ENCODE results near the gene SPINT3. TPM values are rescaled to one million over a fixed set of nuclear protein-coding genes. Genes with fewer than 3 reads are reported as not detected.
"Not testable (repeated sequence)": the region's sequence is repeated elsewhere in the genome, so short reads cannot be mapped to it uniquely, and the experiment has no call there.

The SPINT3 gene
- total RNA-seq, 1 donor from 2014 or later: not detected

- POLR2A ChIA-PET: no interaction called here
- intact Hi-C loops (cut with micrococcal nuclease): no loop called here
- no peak for DNase-seq
Observed at GRCh38 chr20:45485388-45485787, 30.0 kb downstream of the SPINT3 start.

GRCh38 chr20:45484676-45485075, 30.7 kb downstream of the SPINT3 start:
- POLR2A ChIA-PET: no interaction called here
- DNase-seq: no peak
- intact Hi-C loops (cut with micrococcal nuclease): no loop called here
- TF ChIP-seq CTCF (IDR thresholded peaks at IDR 0.05): no peak
- H3K9me3 Mint-ChIP-seq: no peaks in the 10 kb centered on the region
- CTCF ChIA-PET: interaction anchor here (0.8 to 1.7 kb wide), 3 partner anchors 111 to 173 kb away, joined by 3 to 10 read pairs (median 3); partner anchors contain the start of gene SYS1
- no peaks in the 10 kb centered on the region for H3K36me3 Mint-ChIP-seq (ENCODE audit: low read depth)
- peaks cover 36% of the 10 kb centered on the region for H3K27me3 Mint-ChIP-seq
- no peak for ATAC-seq (ENCODE audit: low read depth)
- H3K4me1 Mint-ChIP-seq: no peaks in the 10 kb centered on the region
- no peak overlapping the region for H3K27ac Mint-ChIP-seq
- H3K4me3 Mint-ChIP-seq: no peak overlapping the region

More at GRCh38 chr20:45485388-45485787, 30.0 kb downstream of the SPINT3 start:
- H3K27ac Mint-ChIP-seq: no peak overlapping the region
- CTCF ChIA-PET: interaction anchor here (1.2 to 1.7 kb wide), 3 partner anchors 112 to 191 kb away, joined by 3 to 10 read pairs (median 3); no protein-coding TSS in a partner anchor
- no peaks in the 10 kb centered on the region for H3K36me3 Mint-ChIP-seq (ENCODE audit: low read depth)
- no peaks in the 10 kb centered on the region for H3K9me3 Mint-ChIP-seq
- TF ChIP-seq CTCF (IDR thresholded peaks at IDR 0.05): no peak
- no peaks in the 10 kb centered on the region for H3K4me1 Mint-ChIP-seq
- peaks cover 36% of the 10 kb centered on the region for H3K27me3 Mint-ChIP-seq
- H3K4me3 Mint-ChIP-seq: no peak overlapping the region
- no peak for ATAC-seq (ENCODE audit: low read depth)

GRCh38 chr20:45479822-45480221, 35.6 kb downstream of the SPINT3 start:
- Mint-ChIP-seq H3K36me3 (ENCODE audit: low read depth) (no peaks in the 10 kb centered on the region), H3K27me3 (peaks cover 42% of the 10 kb centered on the region), H3K9me3 (no peaks in the 10 kb centered on the region), H3K4me1 (no peaks in the 10 kb centered on the region), H3K4me3 (no peak overlapping the region), H3K27ac (no peak overlapping the region)
- intact Hi-C loops (cut with micrococcal nuclease): no loop called here
- POLR2A ChIA-PET: no interaction called here
- CTCF ChIA-PET: no interaction called here
- TF ChIP-seq CTCF (IDR thresholded peaks at IDR 0.05): no peak
- ATAC-seq (ENCODE audit: low read depth): no peak
- no peak for DNase-seq

- CTCF ChIA-PET; H3K4me3 Mint-ChIP-seq; DNase-seq; ATAC-seq (ENCODE audit: low read depth); H3K27ac Mint-ChIP-seq; intact Hi-C loops (cut with micrococcal nuclease); H3K4me1 Mint-ChIP-seq; H3K9me3 Mint-ChIP-seq; POLR2A ChIA-PET; H3K36me3 Mint-ChIP-seq (ENCODE audit: low read depth): not testable (repeated sequence)
- H3K27me3 Mint-ChIP-seq: peaks cover 46% of the 10 kb centered on the region
Observed at GRCh38 chr20:45477530-45478148, 37.8 kb downstream of the SPINT3 start.

GRCh38 chr20:45472286-45472685, 43.1 kb downstream of the SPINT3 start:
- ATAC-seq (ENCODE audit: low read depth); DNase-seq; H3K9me3 Mint-ChIP-seq; CTCF ChIA-PET; intact Hi-C loops (cut with micrococcal nuclease); H3K27ac Mint-ChIP-seq; POLR2A ChIA-PET; H3K36me3 Mint-ChIP-seq (ENCODE audit: low read depth); H3K4me3 Mint-ChIP-seq: not testable (repeated sequence)
- H3K27me3 Mint-ChIP-seq: peaks cover 48% of the 10 kb centered on the region
- H3K4me1 Mint-ChIP-seq: peaks cover 14% of the 10 kb centered on the region

GRCh38 chr20:45470937-45471336, 44.5 kb downstream of the SPINT3 start:
- POLR2A ChIA-PET: no interaction called here
- no peak for DNase-seq
- Mint-ChIP-seq H3K4me1 (peaks cover 14% of the 10 kb centered on the region), H3K27ac (no peak overlapping the region), H3K9me3 (no peaks in the 10 kb centered on the region), H3K27me3 (peaks cover 54% of the 10 kb centered on the region), H3K4me3 (peak overlapping the region; percentile 47), H3K36me3 (ENCODE audit: low read depth) (no peaks in the 10 kb centered on the region)
- TF ChIP-seq CTCF (IDR thresholded peaks at IDR 0.05): no peak
- intact Hi-C loops (cut with micrococcal nuclease): no loop called here
- no peak for ATAC-seq (ENCODE audit: low read depth)
- CTCF ChIA-PET: no interaction called here

Data from activated B cell treated with CpG ODN at 0.5 μM for 24 hours (primary cell).